Measurements from ENCODE around the gene NR1H2.

GRCh38 chr19:50402544-50403301, 26.5 kb downstream of the NR1H2 start:
- no peak for TF ChIP-seq CTCF (IDR thresholded peaks at IDR 0.05 in 2 of 3, conservative IDR thresholded peaks at IDR 0.05 in 1 of 3; ENCODE audit: borderline replicate concordance in 1 of 3, insufficient read depth in 1 of 3, low read depth in 2 of 3, low read length in 2 of 3)
- TF ChIP-seq POLR2AphosphoS5 (IDR thresholded peaks at IDR 0.05; ENCODE audit: low read depth, low read length), result no peak
- TF ChIP-seq CBX3 (IDR thresholded peaks at IDR 0.05; ENCODE audit: low read depth), result no peak
- TF ChIP-seq SRF (IDR thresholded peaks at IDR 0.05; ENCODE audit: low read depth), result no peak
- TF ChIP-seq POLR2A (IDR thresholded peaks at IDR 0.05; ENCODE audit: borderline replicate concordance, extremely low read depth, insufficient read depth, insufficient read length), result no peak
- TF ChIP-seq JUND (IDR thresholded peaks at IDR 0.05), result no peak
- no peak for TF ChIP-seq EZH2 (IDR thresholded peaks at IDR 0.05)
- no peak for TF ChIP-seq RAD21 (IDR thresholded peaks at IDR 0.05; ENCODE audit: low read depth)
- TF ChIP-seq CEBPB (IDR thresholded peaks at IDR 0.05; ENCODE audit: low read depth), result no peak
- no peak for TF ChIP-seq SIN3A (IDR thresholded peaks at IDR 0.05; ENCODE audit: low read depth)
- no peak for TF ChIP-seq ATF3 (IDR thresholded peaks at IDR 0.05)
- TF ChIP-seq, protein P1, sequence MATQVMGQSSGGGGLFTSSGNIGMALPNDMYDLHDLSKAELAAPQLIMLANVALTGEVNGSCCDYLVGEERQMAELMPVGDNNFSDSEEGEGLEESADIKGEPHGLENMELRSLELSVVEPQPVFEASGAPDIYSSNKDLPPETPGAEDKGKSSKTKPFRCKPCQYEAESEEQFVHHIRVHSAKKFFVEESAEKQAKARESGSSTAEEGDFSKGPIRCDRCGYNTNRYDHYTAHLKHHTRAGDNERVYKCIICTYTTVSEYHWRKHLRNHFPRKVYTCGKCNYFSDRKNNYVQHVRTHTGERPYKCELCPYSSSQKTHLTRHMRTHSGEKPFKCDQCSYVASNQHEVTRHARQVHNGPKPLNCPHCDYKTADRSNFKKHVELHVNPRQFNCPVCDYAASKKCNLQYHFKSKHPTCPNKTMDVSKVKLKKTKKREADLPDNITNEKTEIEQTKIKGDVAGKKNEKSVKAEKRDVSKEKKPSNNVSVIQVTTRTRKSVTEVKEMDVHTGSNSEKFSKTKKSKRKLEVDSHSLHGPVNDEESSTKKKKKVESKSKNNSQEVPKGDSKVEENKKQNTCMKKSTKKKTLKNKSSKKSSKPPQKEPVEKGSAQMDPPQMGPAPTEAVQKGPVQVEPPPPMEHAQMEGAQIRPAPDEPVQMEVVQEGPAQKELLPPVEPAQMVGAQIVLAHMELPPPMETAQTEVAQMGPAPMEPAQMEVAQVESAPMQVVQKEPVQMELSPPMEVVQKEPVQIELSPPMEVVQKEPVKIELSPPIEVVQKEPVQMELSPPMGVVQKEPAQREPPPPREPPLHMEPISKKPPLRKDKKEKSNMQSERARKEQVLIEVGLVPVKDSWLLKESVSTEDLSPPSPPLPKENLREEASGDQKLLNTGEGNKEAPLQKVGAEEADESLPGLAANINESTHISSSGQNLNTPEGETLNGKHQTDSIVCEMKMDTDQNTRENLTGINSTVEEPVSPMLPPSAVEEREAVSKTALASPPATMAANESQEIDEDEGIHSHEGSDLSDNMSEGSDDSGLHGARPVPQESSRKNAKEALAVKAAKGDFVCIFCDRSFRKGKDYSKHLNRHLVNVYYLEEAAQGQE (IDR thresholded peaks at IDR 0.05; ENCODE audit: low read depth), result no peak
- TF ChIP-seq, protein P2, sequence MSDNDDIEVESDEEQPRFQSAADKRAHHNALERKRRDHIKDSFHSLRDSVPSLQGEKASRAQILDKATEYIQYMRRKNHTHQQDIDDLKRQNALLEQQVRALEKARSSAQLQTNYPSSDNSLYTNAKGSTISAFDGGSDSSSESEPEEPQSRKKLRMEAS (IDR thresholded peaks at IDR 0.05), result no peak
